ENCODE measurements around the gene BSND. TPM values are rescaled to one million over a fixed set of nuclear protein-coding genes. Genes with fewer than 3 reads are reported as not detected.

The BSND gene
- total and polyA plus RNA-seq, 4 donors = 0.02 TPM; not detected in 3

- no peak overlapping the region for H3K27ac ChIP-seq (ENCODE audit: low read depth in 1 of 2, low read length in 1 of 2)
- ATAC-seq (ENCODE audit: insufficient read depth, low FRiP score) (no peak), DNase-seq (no peak)
- H3K36me3 ChIP-seq (ENCODE audit: control insufficient read depth in 4 of 4, insufficient read depth in 4 of 4, low read length in 4 of 4) = no peaks in the 10 kb centered on the region
- H3K27me3 ChIP-seq (ENCODE audit: control insufficient read depth in 3 of 3, insufficient read depth in 3 of 3, low read length in 2 of 3) = peaks cover 4 to 20% (median 11%) of the 10 kb centered on the region in 3 donors
- peaks cover 0 to 7% (median 0%) of the 10 kb centered on the region in 5 donors for H3K4me1 ChIP-seq (ENCODE audit: control insufficient read depth in 5 of 5, insufficient read depth in 5 of 5, low read length in 5 of 5)
- no peak for TF ChIP-seq CTCF (IDR thresholded peaks at IDR 0.05; ENCODE audit: control extremely low read depth, extremely low read depth)
- H3K4me3 ChIP-seq = no peak overlapping the region
- peaks cover 0 to under 1% (median 0%) of the 10 kb centered on the region in 4 donors for H3K9me3 ChIP-seq (ENCODE audit: control insufficient read depth in 4 of 4, insufficient read depth in 3 of 4, low read length in 3 of 4)
- H3K9ac ChIP-seq (ENCODE audit: insufficient read depth in 1 of 2, low read length in 2 of 2) = no peak overlapping the region
- 91 to 99% methylated on average over 4 of the region's 4 CpGs for WGBS, 2 donors
Measured at GRCh38 chr1:55001311-55001710, 2.6 kb downstream of the BSND start.

- no peak for ATAC-seq (ENCODE audit: insufficient read depth, low FRiP score)
- TF ChIP-seq CTCF (IDR thresholded peaks at IDR 0.05; ENCODE audit: control extremely low read depth, extremely low read depth) = no peak
- Histone ChIP-seq H3K4me3 (no peak overlapping the region), H3K9ac (ENCODE audit: insufficient read depth in 1 of 2, low read length in 2 of 2) (no peak overlapping the region), H3K36me3 (ENCODE audit: control insufficient read depth in 4 of 4, insufficient read depth in 4 of 4, low read length in 4 of 4) (no peaks in the 10 kb centered on the region), H3K27me3 (ENCODE audit: control insufficient read depth in 3 of 3, insufficient read depth in 3 of 3, low read length in 2 of 3) (peaks cover 0 to 7% (median 4%) of the 10 kb centered on the region in 3 donors), H3K27ac (ENCODE audit: low read depth in 1 of 2, low read length in 1 of 2) (no peak overlapping the region), H3K9me3 (ENCODE audit: control insufficient read depth in 4 of 4, insufficient read depth in 3 of 4, low read length in 3 of 4) (no peaks in the 10 kb centered on the region), H3K4me1 (ENCODE audit: control insufficient read depth in 5 of 5, insufficient read depth in 5 of 5, low read length in 5 of 5) (no peaks in the 10 kb centered on the region)
- peak in 1 of 3 donors; percentile 30 for DNase-seq
- 38 to 61% methylated on average over 2 of the region's 2 CpGs for WGBS, 2 donors
Measured at GRCh38 chr1:55002686-55003085, 4.0 kb downstream of the BSND start.

GRCh38 chr1:55005351-55006140 is 6.8 kb downstream of the BSND start:
- no peak overlapping the region for H3K9ac ChIP-seq (ENCODE audit: insufficient read depth in 1 of 2, low read length in 2 of 2)
- no peaks in the 10 kb centered on the region for H3K36me3 ChIP-seq (ENCODE audit: control insufficient read depth in 4 of 4, insufficient read depth in 4 of 4, low read length in 4 of 4)
- ATAC-seq (ENCODE audit: insufficient read depth, low FRiP score) (no peak), DNase-seq (no peak)
- H3K9me3 ChIP-seq (ENCODE audit: control insufficient read depth in 4 of 4, insufficient read depth in 3 of 4, low read length in 3 of 4) = peaks cover 0 to 5% (median 0%) of the 10 kb centered on the region in 4 donors
- no peak overlapping the region for H3K4me3 ChIP-seq
- TF ChIP-seq CTCF (IDR thresholded peaks at IDR 0.05; ENCODE audit: control extremely low read depth, extremely low read depth) = no peak
- 86 to 88% methylated on average over 10 of the region's 10 CpGs for WGBS, 2 donors
- H3K27ac ChIP-seq (ENCODE audit: low read depth in 1 of 2, low read length in 1 of 2) = no peak overlapping the region
- H3K4me1 ChIP-seq (ENCODE audit: control insufficient read depth in 5 of 5, insufficient read depth in 5 of 5, low read length in 5 of 5) = no peaks in the 10 kb centered on the region
- H3K27me3 ChIP-seq (ENCODE audit: control insufficient read depth in 3 of 3, insufficient read depth in 3 of 3, low read length in 2 of 3) = no peaks in the 10 kb centered on the region
